Measurements from ENCODE around the gene SNPH.
"Not testable (repeated sequence)": the region's sequence is repeated elsewhere in the genome, so short reads cannot be mapped to it uniquely, and the experiment has no call there.

SNPH gene

DNA sequence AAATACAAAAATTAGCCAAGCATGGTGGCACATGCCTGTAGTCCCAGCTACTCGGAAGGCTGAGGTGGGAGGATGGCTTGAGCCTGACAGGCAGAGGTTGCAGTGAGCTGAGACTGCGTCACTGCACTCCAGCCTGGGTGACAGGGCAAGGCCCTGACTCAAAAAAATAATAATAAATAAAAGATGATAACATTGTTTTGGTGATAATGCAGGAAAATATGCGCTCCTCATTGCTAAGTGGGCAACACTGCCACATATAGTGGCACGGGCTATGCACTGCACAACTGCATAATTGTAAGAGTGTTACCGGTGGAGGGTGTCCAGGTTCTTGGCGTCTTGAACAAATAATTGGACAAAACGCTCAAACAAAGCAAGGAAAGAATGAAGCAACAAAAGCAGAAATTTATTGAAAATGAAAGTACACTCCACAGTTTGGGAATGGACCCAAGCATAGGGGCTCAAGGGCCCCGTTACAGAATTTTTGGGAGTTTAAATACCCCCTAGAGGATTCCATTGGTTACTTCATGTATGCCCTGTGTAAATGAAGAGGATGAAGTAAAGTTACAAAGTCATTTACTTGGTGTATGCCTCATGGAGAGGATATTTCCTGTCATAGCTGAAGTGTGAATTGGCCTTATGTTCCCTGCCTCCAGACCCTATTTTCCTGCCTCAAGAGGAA, 77.5 kb downstream of the SNPH start:
- not testable (repeated sequence) for DNase-seq

DNA sequence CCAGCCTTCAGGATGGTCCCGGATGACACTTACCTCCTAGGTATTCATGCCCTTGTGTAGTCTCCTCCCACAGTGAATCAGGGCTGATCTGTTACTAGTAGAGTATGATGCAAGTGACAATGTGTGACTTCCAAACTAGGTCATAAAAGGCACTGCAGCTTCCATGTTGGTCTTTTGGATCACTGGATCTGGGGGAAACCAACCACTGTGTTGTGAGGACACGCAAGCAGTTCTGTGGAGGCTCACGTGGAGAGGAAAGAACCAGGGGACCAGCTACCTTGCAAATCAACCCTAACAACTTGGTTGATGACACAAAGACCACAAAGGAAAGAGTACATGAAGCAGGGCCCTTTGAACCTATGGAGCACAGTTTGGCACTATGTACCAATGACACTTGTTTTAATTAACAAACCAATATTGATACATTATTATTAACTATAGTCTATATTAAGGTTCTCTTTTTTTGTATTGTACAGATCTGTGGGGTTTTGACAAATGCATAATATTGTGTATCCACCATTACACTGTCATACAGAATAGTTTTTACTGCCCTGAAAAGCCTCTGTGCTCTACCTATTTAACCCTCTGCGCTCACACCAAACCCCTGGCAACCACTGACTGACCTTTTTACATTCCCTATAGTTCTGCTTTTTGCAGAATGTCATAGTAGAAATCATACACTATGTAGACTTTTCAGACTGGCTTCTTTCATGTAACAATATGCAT, 79.1 kb downstream of the SNPH start:
- no peak for DNase-seq

DNA sequence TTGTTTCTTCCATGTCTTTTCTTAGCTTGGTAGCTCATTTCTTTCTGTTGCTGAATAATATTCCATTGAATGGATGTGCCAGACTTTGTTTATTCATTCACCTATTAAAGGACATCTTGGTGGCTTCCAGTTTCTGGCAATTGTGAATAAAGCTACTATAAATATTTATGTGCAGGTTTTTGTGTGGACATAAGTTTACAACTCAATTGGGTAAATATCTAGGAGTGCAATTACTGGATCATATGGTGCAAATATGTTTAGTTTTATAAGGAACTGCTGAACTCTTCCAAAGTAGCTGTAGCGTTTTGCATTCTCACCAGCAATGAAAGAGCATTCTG, 79.6 kb downstream of the SNPH start:
- no peak for DNase-seq

DNA sequence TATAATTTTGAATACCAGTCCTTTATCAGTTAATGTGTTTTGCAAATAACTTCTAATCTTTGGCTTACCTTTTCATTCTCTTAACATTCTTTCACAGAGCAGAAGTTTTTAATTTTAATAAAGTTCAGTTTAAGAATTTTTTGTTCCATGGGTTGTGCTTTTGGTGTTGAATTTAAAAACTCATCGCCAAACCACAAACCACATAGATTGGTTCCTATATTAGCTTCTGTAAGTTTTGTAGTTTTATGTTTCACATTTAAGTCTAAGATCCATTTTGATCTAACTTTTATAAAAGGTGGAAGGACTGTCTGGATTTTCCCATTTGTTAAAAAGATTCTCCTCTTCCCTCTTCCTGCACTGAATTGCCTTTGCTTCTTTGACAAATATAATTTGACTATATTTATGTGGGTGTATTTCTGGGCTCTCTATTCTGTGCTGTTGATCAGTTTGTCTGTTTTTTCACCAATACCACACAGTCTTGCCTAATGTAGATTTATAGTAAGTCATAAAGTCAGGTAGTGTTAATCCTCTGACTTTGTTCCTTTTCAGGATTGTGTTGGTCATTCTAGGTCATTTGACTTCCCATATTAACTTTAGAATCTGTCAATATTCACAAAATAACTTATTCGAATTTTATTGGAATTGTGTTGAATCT, 80.3 kb downstream of the SNPH start:
- no peak for DNase-seq

DNA sequence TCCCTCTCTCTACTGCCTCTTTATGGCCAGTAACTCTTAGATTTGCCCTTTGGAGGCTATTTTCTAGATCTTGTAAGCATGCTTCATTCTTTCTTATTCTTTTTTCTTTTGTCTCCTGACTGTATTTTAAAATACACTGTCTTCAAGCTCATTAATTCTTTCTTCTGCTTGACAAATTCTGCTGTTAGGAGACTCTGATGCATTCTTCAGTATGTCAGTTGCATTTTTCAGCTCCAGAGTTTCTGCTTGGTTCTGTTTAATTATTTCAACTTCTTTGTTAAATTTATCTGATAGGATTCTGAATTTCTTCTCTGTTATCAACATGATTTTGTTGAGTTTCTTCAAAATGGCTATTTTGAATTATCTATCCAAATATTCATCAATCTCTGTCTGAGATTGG, 87.9 kb downstream of the SNPH start:
- no peak for DNase-seq

DNA sequence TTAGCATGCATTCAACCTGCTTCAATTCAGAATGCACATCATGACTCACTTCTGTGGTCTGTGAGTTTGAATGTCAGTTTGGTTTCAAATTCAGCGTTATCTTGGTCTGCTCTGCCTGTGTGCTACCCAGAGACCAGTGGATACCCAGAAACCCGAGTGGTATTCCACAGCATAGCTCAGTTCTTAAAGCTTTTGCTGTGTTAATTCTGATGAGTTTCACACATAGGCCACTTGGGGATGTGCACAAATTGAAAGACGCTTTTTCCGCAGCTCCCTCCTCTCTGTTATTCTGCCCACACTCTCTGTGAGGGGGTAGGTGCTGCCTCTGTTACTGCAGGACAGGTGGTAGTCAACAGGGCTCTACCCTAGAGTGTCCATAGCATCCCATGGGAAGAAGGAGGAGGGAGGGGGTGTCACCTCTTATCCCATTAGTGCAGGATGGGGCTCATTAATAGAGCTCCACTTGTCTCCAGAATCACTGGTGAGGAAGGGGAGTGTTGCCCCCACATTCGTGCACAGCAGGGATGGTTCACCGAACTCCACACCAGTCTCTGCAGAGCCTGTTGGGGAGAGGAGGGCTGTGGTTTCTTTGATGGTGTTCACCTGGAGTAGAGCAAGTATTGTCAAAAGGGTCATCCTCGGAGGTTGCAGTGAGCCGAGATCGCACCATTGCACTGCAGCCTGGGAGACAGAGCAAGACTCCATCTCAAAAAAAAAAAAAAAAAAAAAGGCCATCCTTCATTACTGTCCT, 92.0 kb downstream of the SNPH start:
- DNase-seq: peak; percentile 38
